PFSK-1 (cell line): ENCODE results near the gene NR3C1.

Experiments used
- FOXP2 ChIP-seq: optimal IDR thresholded peaks from 2 replicates; pipeline ENCODE3; 2011; ENCODE audit warnings: borderline replicate concordance, control low read depth, inconsistent platforms; ENCODE audit not compliant: insufficient read depth; ENCODE audit errors: extremely low read length, extremely low read depth
- POLR2AphosphoS5 ChIP-seq: IDR thresholded peaks from 2 replicates; pipeline ENCODE4 v1.6.1; 2012; ENCODE audit warnings: low read depth, mild to moderate bottlenecking, control low read depth, low read length, moderate library complexity
- SIN3A ChIP-seq: IDR thresholded peaks from 2 replicates; pipeline ENCODE4 v1.6.1; 2012; ENCODE audit warnings: mild to moderate bottlenecking, low read length, moderate library complexity, borderline replicate concordance; ENCODE audit not compliant: insufficient read depth
- TAF1 ChIP-seq: IDR thresholded peaks from 2 replicates; pipeline ENCODE4 v1.6.1; 2012; ENCODE audit warnings: low read length, control low read depth, borderline replicate concordance; ENCODE audit not compliant: insufficient read depth
- TF ChIP-seq, protein P1 (sequence below), 2 experiments: IDR thresholded peaks; 2 replicates each; pipeline versions ENCODE4 v1.6.1 to v1.8.0; 2011 to 2012; ENCODE audit warnings: low read depth in 2 of 2, low read length in 2 of 2, control low read depth in 1 of 2, inconsistent platforms in 1 of 2, mild to moderate bottlenecking in 1 of 2, moderate library complexity in 1 of 2; ENCODE audit not compliant: insufficient read depth in 1 of 2

The NR3C1 gene

GRCh38 chr5:143384865-143385657 is 18.4 kb downstream of the NR3C1 start:
- no peak for TF ChIP-seq POLR2AphosphoS5
- TF ChIP-seq, protein P1, sequence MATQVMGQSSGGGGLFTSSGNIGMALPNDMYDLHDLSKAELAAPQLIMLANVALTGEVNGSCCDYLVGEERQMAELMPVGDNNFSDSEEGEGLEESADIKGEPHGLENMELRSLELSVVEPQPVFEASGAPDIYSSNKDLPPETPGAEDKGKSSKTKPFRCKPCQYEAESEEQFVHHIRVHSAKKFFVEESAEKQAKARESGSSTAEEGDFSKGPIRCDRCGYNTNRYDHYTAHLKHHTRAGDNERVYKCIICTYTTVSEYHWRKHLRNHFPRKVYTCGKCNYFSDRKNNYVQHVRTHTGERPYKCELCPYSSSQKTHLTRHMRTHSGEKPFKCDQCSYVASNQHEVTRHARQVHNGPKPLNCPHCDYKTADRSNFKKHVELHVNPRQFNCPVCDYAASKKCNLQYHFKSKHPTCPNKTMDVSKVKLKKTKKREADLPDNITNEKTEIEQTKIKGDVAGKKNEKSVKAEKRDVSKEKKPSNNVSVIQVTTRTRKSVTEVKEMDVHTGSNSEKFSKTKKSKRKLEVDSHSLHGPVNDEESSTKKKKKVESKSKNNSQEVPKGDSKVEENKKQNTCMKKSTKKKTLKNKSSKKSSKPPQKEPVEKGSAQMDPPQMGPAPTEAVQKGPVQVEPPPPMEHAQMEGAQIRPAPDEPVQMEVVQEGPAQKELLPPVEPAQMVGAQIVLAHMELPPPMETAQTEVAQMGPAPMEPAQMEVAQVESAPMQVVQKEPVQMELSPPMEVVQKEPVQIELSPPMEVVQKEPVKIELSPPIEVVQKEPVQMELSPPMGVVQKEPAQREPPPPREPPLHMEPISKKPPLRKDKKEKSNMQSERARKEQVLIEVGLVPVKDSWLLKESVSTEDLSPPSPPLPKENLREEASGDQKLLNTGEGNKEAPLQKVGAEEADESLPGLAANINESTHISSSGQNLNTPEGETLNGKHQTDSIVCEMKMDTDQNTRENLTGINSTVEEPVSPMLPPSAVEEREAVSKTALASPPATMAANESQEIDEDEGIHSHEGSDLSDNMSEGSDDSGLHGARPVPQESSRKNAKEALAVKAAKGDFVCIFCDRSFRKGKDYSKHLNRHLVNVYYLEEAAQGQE (IDR thresholded peaks at IDR 0.05; ENCODE audit: insufficient read depth in 1 of 2, low read depth in 2 of 2, low read length in 2 of 2): no peak
- TF ChIP-seq TAF1: no peak
- TF ChIP-seq FOXP2: no peak
- TF ChIP-seq SIN3A: no peak

GRCh38 chr5:143383988-143384387 is 19.5 kb downstream of the NR3C1 start:
- TF ChIP-seq TAF1 (no peak), POLR2AphosphoS5 (no peak), SIN3A (no peak), FOXP2 (no peak)
- TF ChIP-seq, protein P1 (IDR thresholded peaks at IDR 0.05; ENCODE audit: insufficient read depth in 1 of 2, low read depth in 2 of 2, low read length in 2 of 2): no peak

DNA sequence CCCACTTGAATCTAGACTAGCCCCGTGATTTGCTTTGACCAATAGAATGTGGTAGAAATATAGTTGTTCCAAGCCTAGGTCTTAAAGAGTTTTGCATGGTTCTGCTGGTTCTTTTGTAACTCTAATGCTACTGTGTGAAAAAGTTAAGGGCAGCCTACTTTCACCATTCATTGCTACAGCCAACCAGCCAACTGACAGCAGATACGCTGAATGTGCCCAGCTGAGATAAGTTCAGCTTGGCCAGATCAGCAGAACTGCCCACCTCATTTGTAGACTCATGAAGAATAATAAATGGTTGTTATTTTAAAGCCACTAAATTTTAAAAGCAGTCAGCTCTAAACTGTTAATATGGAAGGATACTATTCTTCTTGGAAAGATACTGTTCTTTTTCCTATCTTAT is 23.9 kb downstream of the NR3C1 start:
- TF ChIP-seq, protein P1 (IDR thresholded peaks at IDR 0.05; ENCODE audit: insufficient read depth in 1 of 2, low read depth in 2 of 2, low read length in 2 of 2): no peak
- TF ChIP-seq POLR2AphosphoS5 (no peak), SIN3A (no peak), TAF1 (no peak), FOXP2 (no peak)

- TF ChIP-seq FOXP2 (no peak), SIN3A (no peak), POLR2AphosphoS5 (no peak), TAF1 (no peak)
- TF ChIP-seq, protein P1 (IDR thresholded peaks at IDR 0.05; ENCODE audit: insufficient read depth in 1 of 2, low read depth in 2 of 2, low read length in 2 of 2): no peak
Observed at GRCh38 chr5:143376911-143377813, 26.3 kb downstream of the NR3C1 start.
